Nephron (organoid): ENCODE measurements around the gene SPACDR.

Experiments
- H3K27ac Mint-ChIP-seq, 3 experiments: 2 replicates each; pipeline ENCODE4 v1.8.0; 2020; ENCODE audit warnings: mixed read lengths in 3 of 3, mild to moderate bottlenecking in 2 of 3, moderate library complexity in 1 of 3
- H3K27me3 Mint-ChIP-seq: 2 replicates; pipeline ENCODE4 v1.8.0; 2021; ENCODE audit warnings: low read depth, mild to moderate bottlenecking, moderate library complexity, mixed read lengths
- H3K36me3 Mint-ChIP-seq: 2 replicates; pipeline ENCODE4 v1.8.0; 2020; ENCODE audit warnings: low read depth, mixed read lengths
- H3K4me1 Mint-ChIP-seq: 2 replicates; pipeline ENCODE4 v1.8.0; 2020; ENCODE audit warnings: mixed read lengths
- H3K4me3 Mint-ChIP-seq, 3 experiments: 2 replicates each; pipeline ENCODE4 v1.8.0; 2020; ENCODE audit warnings: mild to moderate bottlenecking in 3 of 3, mixed read lengths in 3 of 3, moderate library complexity in 2 of 3
- H3K9me3 Mint-ChIP-seq: 2 replicates; pipeline ENCODE4 v1.8.0; 2020; ENCODE audit warnings: mixed read lengths
- TF ChIP-seq, protein P1 (sequence below), 3 experiments: fragments of 200-600 bp; sonication (generic); IDR thresholded peaks; one replicate each; pipeline ENCODE4 v1.5.0; 2021; ENCODE audit warnings: antibody characterized with exemption in 3 of 3; ENCODE audit not compliant: unreplicated experiment in 3 of 3

Gene SPACDR

DNA sequence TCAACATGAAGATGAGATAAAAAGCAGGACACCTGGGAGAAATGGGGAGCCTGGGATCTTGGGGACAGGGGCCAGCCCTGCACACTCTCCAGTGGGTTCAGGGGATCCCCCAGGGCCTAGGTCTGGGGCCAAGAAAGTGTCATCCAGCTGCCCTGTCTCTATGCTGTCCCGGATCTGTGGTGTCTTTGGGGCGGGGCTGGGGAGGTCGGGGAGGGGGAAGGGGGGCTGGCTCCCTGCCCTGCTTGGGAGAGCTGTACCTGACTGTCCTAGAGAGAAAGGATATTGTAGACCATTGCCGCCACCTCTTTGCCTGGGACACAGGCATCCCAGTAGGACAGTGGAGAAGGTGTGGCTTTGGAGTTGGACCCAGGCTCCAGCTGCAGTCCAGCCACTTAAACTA lies 7.0 kb upstream of the SPACDR start:
- Mint-ChIP-seq H3K27me3 (no peaks in the 10 kb centered on the region), H3K36me3 (peaks cover 14% of the 10 kb centered on the region), H3K9me3 (no peaks in the 10 kb centered on the region)

DNA sequence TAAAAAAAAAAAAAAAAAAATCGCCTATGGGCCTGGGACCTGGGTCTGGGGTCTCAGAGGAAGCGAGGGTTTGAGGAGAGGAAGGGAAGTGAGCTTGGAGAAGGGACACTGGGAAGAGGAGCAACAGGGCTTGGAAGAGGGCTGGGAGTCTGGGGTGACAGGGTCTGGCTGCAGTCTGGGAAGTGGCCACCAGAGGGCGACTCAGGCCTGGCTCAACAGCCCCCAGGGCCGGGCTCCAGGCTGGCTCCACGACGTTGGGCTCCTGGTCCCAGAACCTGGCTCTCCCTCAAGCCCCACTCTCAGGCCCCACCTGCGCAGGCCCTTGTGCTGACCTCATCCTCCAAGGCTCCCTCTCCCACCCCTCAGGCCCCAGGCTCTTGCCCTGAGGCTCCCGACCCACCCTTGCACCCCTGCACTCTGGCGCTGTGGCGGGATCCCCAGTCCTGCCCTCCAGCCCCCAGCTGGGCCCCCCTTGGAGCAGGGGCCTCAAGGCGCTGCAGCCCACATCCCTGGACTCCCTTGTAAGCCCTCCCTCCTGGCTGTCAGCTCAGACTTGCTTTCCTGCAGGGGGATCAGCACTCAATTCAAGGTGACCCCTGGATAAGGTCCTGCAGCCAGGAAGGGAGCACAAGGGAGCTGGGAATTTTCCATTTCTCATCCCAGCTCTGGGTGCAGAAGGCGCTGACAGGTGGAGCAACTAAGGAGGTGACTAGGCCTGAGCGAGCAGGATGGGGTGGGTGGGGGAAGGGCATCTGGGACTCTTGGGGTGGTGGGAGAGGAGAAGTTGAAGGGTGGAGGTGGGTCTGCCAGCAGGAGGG lies 5.4 kb upstream of the SPACDR start:
- Mint-ChIP-seq H3K27ac (peak overlapping the region in 2 of 3 experiments; percentile 23 to 77), H3K4me1 (peaks cover 23% of the 10 kb centered on the region), H3K36me3 (peaks cover 14% of the 10 kb centered on the region), H3K4me3 (no peak overlapping the region), H3K27me3 (no peaks in the 10 kb centered on the region), H3K9me3 (no peaks in the 10 kb centered on the region)
- TF ChIP-seq, protein P1, sequence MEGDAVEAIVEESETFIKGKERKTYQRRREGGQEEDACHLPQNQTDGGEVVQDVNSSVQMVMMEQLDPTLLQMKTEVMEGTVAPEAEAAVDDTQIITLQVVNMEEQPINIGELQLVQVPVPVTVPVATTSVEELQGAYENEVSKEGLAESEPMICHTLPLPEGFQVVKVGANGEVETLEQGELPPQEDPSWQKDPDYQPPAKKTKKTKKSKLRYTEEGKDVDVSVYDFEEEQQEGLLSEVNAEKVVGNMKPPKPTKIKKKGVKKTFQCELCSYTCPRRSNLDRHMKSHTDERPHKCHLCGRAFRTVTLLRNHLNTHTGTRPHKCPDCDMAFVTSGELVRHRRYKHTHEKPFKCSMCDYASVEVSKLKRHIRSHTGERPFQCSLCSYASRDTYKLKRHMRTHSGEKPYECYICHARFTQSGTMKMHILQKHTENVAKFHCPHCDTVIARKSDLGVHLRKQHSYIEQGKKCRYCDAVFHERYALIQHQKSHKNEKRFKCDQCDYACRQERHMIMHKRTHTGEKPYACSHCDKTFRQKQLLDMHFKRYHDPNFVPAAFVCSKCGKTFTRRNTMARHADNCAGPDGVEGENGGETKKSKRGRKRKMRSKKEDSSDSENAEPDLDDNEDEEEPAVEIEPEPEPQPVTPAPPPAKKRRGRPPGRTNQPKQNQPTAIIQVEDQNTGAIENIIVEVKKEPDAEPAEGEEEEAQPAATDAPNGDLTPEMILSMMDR (IDR thresholded peaks at IDR 0.05; ENCODE audit: unreplicated experiment in 3 of 3), result peak; percentile 84 to 91 (median 88)

More for the DNA sequence above, 7.0 kb upstream of the SPACDR start:
- H3K4me3 Mint-ChIP-seq, result no peak overlapping the region
- H3K4me1 Mint-ChIP-seq, result peaks cover 27% of the 10 kb centered on the region
- peak overlapping the region in 2 of 3 experiments; percentile 24 to 50 for H3K27ac Mint-ChIP-seq
- TF ChIP-seq, protein P1 (IDR thresholded peaks at IDR 0.05; ENCODE audit: unreplicated experiment in 3 of 3), result no peak

DNA sequence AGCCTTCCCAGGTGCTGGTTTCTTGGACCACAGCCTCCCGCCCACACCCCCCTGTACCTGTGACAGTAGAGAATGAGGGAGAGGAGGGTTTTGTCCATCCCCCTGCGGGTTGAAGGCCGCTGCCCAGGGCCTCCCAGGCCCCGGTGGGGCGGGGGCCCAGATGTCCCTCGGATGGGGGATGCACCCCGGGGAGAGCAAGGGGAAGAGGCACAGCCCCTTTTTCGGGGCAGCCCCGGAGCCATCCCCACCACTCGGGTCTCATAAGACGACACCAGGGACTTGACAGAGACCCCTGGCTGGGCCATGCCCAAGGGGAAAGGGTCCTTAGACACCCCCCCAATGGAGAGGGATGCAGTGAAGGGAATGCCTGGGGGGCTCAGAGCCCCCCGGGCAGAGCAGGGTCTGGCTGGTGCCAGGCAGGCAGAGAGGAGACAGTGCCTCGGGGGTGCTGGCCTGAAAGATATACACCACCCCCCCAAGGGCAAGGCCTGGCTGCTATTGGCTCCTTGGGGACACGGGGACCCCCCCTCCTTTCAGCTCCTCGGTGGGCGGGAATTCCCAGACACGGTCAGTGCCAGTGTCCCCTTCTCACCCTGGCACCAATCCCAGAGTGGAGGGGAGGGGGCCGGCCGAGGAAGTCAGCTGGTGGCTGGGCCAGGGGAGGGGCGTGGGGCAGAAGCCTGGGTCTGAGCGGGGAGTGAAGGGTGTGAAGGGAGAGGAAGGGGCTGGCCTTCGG lies 3.7 kb upstream of the SPACDR start:
- Mint-ChIP-seq H3K4me3 (no peak overlapping the region), H3K9me3 (no peaks in the 10 kb centered on the region), H3K36me3 (peaks cover 7% of the 10 kb centered on the region), H3K27me3 (no peaks in the 10 kb centered on the region), H3K27ac (peak overlapping the region in 1 of 3 experiments; percentile 87), H3K4me1 (peaks cover 26% of the 10 kb centered on the region)
- TF ChIP-seq, protein P1 (IDR thresholded peaks at IDR 0.05; ENCODE audit: unreplicated experiment in 3 of 3), result no peak

DNA sequence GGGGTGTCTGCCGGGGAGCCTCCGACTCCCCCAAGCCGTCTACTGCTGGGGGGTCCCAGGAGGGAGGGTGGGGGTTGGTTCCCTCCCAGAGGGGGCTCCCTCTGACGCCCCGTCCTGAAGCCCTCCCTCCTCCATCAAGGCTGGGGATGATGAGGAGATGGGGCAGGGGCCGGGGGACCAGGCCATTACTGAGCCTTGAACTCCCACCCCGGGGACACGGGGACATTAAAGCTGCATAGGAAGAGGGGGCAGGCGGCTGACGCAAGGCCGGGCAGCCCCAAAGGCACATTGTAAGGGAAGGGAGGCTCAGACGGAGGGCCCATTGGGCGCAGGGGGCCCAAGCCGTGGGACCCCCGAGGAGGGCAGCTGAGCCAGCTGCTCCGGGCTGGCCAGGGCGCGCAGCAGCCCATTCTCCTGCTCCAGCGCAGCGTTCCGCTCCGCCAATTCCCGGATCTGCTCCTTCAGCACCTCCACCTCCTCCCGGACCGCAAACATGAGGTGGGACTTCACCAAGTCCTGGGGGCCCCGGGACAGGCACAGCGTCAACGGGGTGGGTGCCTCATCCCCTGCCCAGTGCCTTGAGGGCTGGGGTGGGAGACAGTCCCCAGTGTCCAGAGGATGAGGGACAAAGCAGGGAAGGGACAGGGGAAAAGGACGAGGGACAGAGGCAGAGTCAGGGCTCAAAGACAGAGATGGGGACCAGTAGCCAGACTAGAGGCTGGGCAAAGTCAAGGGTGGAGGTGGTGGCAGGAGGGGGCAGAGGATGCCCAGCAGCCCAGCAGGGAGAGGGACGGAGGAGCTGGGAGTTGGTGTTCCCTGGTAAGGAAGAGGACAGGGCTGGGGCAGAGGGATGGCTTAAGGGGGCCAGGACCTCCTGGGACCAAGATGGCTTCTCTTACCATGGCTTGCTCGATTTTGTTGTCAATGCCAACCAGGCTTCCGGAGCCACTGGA lies 2.9 kb upstream of the SPACDR start:
- H3K36me3 Mint-ChIP-seq, result peaks cover 8% of the 10 kb centered on the region
- no peaks in the 10 kb centered on the region for H3K9me3 Mint-ChIP-seq
- TF ChIP-seq, protein P1 (IDR thresholded peaks at IDR 0.05; ENCODE audit: unreplicated experiment in 3 of 3), result no peak
- H3K4me3 Mint-ChIP-seq, result no peak overlapping the region
- peaks cover 26% of the 10 kb centered on the region for H3K4me1 Mint-ChIP-seq
- no peaks in the 10 kb centered on the region for H3K27me3 Mint-ChIP-seq
- peak overlapping the region in 1 of 3 experiments; percentile 87 for H3K27ac Mint-ChIP-seq

DNA sequence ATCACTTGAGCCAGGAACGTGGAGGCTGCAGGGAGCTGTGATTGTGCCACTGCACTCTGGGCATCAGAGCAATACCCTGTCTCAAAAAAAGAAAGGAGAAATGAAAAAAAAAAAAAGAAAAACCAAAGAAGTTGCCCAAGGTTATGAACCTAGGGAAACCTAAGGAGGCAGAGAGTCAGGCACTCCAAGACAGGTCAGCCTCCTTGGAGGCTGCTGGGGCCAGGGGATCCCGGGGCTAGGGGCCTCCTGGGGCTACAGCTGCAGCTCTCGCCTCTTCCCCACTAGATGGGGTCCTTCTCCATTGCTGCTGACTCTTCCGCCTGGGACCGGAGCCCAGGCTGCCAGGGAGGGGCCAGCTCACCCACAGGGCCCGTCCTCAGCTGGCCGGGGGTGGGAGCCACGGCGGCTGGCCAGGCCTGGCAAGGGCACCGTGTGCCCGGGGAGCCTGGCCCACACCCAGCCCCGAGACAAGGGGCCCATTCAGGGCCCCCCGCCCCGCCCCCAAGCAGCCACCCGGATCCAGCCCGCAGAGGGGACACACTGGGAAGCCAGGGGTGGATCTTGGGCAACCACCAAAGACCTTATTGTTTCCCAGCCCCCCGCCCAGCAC lies 1.7 kb upstream of the SPACDR start:
- Mint-ChIP-seq H3K4me1 (peaks cover 26% of the 10 kb centered on the region), H3K36me3 (peaks cover 9% of the 10 kb centered on the region), H3K27me3 (no peaks in the 10 kb centered on the region), H3K4me3 (peak overlapping the region in 1 of 3 experiments; percentile 40), H3K27ac (peak overlapping the region; percentile 54 to 87 (median 78)), H3K9me3 (no peaks in the 10 kb centered on the region)
- TF ChIP-seq, protein P1 (IDR thresholded peaks at IDR 0.05; ENCODE audit: unreplicated experiment in 3 of 3), result peak; percentile 59 to 61 (median 60)
